Osteoblast (primary cell): ENCODE measurements around the gene SVEP1. TPM values are rescaled to one million over a fixed set of nuclear protein-coding genes. Genes with fewer than 3 reads are reported as not detected.

Source experiments
- DNase-seq: peaks from one replicate; pipeline ENCODE4 v3.0.0; 2011; ENCODE audit warnings: low spot score, mixed read lengths; ENCODE audit not compliant: insufficient read length; ENCODE audit errors: missing footprints
- H2AFZ ChIP-seq: 2 replicates; pipeline ENCODE4 v1.6.0; 2011; ENCODE audit warnings: mild to moderate bottlenecking, low read length
- H3K27ac ChIP-seq: 2 replicates; pipeline ENCODE4 v1.5.1; 2011; ENCODE audit warnings: mild to moderate bottlenecking, low read depth, low read length, moderate library complexity
- H3K27me3 ChIP-seq: 2 replicates; pipeline ENCODE4 v1.6.0; 2012; ENCODE audit warnings: mild to moderate bottlenecking, control low read depth, inconsistent platforms, low read length, moderate library complexity; ENCODE audit not compliant: insufficient read depth
- H3K36me3 ChIP-seq: 2 replicates; pipeline ENCODE4 v1.5.1; 2011; ENCODE audit warnings: mild to moderate bottlenecking, low read length, control low read depth, moderate library complexity; ENCODE audit not compliant: insufficient read depth
- H3K4me1 ChIP-seq: 2 replicates; pipeline ENCODE4 v1.5.1; 2011; ENCODE audit warnings: mild to moderate bottlenecking, low read length, control low read depth, moderate library complexity; ENCODE audit not compliant: insufficient read depth
- H3K4me2 ChIP-seq: 2 replicates; pipeline ENCODE4 v1.6.0; 2011; ENCODE audit warnings: mild to moderate bottlenecking, low read length; ENCODE audit not compliant: insufficient read depth
- H3K4me3 ChIP-seq: fragments of 200-600 bp; sonication (generic); 3 replicates; pipeline ENCODE4 v1.5.1; 2012; ENCODE audit warnings: mild to moderate bottlenecking, low read length, inconsistent platforms; ENCODE audit not compliant: insufficient read depth
- H3K79me2 ChIP-seq: 2 replicates; pipeline ENCODE4 v1.6.0; 2012; ENCODE audit warnings: mild to moderate bottlenecking, low read length, control low read depth, inconsistent platforms; ENCODE audit not compliant: insufficient read depth
- H3K9me3 ChIP-seq: 2 replicates; pipeline ENCODE4 v1.5.1; 2011; ENCODE audit warnings: low read depth, low read length, control low read depth
- H4K20me1 ChIP-seq: 2 replicates; pipeline ENCODE4 v1.6.0; 2012; ENCODE audit warnings: mild to moderate bottlenecking, low read length, control low read depth; ENCODE audit not compliant: insufficient read depth
- total RNA-seq: library from RNA; depleted of rRNA; stranded (reverse); fragments of >200 nt; gene quantifications from 2 replicates; pipeline ENCODE4 v1.2.3, GENCODE V29; 2012
- TF ChIP-seq, protein P1 (sequence below): IDR thresholded peaks from 2 replicates; pipeline ENCODE4 v1.5.1; 2011; ENCODE audit warnings: mild to moderate bottlenecking, low read depth, low read length, moderate library complexity; ENCODE audit errors: extremely low read depth

Gene SVEP1
- total RNA-seq, 1 donor, result 37.6 TPM

DNA sequence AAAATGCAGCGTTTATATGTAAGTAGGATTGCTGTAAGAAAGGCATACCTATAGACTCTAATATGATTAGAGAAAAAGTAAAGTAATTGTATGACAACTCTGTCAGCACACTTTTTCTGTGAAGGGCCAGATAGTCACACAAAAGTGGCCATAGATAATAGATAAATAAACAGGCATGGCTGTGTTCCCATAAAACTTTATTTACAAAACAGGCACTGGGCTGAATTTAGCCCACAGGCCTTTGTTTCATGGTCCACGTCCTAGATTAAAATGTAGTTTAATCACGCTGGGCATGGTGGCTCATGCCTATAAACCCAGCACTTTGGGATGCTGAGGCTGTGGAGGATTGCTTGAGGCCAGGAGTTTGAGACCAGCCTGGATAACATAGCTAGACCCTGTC, 233.2 kb downstream of the SVEP1 start:
- Histone ChIP-seq H4K20me1 (no peaks in the 10 kb centered on the region), H3K79me2 (no peaks in the 10 kb centered on the region), H3K36me3 (no peaks in the 10 kb centered on the region), H3K27ac (no peak overlapping the region), H3K4me1 (peaks cover 11% of the 10 kb centered on the region), H3K27me3 (no peaks in the 10 kb centered on the region), H2AFZ (no peak overlapping the region), H3K9me3 (no peaks in the 10 kb centered on the region), H3K4me3 (no peak overlapping the region), H3K4me2 (no peak overlapping the region)
- TF ChIP-seq, protein P1, sequence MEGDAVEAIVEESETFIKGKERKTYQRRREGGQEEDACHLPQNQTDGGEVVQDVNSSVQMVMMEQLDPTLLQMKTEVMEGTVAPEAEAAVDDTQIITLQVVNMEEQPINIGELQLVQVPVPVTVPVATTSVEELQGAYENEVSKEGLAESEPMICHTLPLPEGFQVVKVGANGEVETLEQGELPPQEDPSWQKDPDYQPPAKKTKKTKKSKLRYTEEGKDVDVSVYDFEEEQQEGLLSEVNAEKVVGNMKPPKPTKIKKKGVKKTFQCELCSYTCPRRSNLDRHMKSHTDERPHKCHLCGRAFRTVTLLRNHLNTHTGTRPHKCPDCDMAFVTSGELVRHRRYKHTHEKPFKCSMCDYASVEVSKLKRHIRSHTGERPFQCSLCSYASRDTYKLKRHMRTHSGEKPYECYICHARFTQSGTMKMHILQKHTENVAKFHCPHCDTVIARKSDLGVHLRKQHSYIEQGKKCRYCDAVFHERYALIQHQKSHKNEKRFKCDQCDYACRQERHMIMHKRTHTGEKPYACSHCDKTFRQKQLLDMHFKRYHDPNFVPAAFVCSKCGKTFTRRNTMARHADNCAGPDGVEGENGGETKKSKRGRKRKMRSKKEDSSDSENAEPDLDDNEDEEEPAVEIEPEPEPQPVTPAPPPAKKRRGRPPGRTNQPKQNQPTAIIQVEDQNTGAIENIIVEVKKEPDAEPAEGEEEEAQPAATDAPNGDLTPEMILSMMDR, result no peak
- no peak for DNase-seq

DNA sequence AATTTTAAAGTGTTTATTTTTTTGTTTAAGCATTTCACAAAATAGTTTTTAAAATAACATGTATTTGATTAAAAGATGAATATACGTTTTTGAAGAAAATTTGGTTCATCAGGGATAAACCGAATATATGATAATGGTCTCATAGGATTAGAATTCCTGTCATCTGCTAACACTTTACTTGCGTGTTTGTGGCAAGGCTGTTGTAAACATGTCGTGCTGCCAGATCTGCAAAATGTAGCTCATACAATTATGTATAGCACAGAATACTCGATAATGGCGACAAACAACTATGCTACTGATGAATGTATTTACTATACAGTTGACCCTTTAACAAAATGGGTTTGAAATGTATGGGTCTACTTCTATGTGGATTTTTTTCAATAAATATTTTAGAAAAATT, 234.7 kb downstream of the SVEP1 start:
- H4K20me1 ChIP-seq, result no peaks in the 10 kb centered on the region
- no peak overlapping the region for H2AFZ ChIP-seq
- DNase-seq, result no peak
- no peaks in the 10 kb centered on the region for H3K36me3 ChIP-seq
- H3K27ac ChIP-seq, result no peak overlapping the region
- no peaks in the 10 kb centered on the region for H3K79me2 ChIP-seq
- no peak overlapping the region for H3K4me3 ChIP-seq
- H3K4me1 ChIP-seq, result no peaks in the 10 kb centered on the region
- no peaks in the 10 kb centered on the region for H3K9me3 ChIP-seq
- H3K27me3 ChIP-seq, result no peaks in the 10 kb centered on the region
- TF ChIP-seq, protein P1, result no peak
- no peak overlapping the region for H3K4me2 ChIP-seq

DNA sequence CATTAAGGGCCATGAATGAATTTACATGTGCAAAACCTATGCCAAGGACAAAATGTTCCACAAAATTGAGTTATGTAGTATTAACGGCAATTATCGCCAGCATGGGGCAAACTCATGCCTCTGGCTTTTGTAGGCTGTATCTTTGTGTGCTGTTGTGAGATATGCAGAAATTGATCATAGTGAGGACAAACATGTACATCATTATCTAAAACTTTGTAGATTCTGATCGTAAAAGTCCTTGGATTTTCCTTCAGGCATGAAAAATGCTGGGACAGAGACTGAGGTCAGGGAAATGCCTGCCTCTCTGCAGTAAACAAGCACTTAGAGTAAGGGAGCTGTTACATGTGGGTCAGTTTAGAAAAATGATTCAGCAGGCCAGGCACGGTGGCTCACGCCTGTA, 236.0 kb downstream of the SVEP1 start:
- Histone ChIP-seq H3K9me3 (no peaks in the 10 kb centered on the region), H3K4me1 (peaks cover under 1% of the 10 kb centered on the region), H3K79me2 (no peaks in the 10 kb centered on the region), H2AFZ (no peak overlapping the region), H3K4me2 (no peak overlapping the region), H3K27ac (no peak overlapping the region), H3K27me3 (no peaks in the 10 kb centered on the region), H3K4me3 (no peak overlapping the region), H4K20me1 (no peaks in the 10 kb centered on the region), H3K36me3 (no peaks in the 10 kb centered on the region)
- TF ChIP-seq, protein P1, result no peak
- no peak for DNase-seq

DNA sequence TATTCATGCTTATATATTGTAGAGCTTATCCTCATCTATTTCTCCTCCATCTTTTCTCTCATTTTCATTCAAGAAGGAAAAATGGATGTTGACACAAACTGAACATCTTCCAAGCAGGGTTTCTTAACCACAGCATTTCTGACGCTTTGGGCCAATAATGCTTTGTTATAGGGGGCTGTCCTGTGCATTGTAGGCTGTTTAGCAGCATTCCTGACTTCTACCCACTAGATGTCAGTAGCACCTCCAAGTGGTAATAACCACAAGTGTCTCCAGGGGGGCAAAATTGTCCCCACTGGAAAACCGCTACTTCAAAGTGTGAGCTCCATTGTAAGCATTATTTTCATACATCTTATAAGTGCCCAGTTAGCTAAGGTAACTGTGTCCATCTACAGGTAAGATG, 239.2 kb downstream of the SVEP1 start:
- Histone ChIP-seq H2AFZ (no peak overlapping the region), H3K4me1 (peaks cover 14% of the 10 kb centered on the region), H3K27ac (no peak overlapping the region), H3K4me3 (no peak overlapping the region), H3K4me2 (no peak overlapping the region), H3K27me3 (no peaks in the 10 kb centered on the region), H3K36me3 (no peaks in the 10 kb centered on the region), H4K20me1 (no peaks in the 10 kb centered on the region), H3K79me2 (no peaks in the 10 kb centered on the region), H3K9me3 (no peaks in the 10 kb centered on the region)
- TF ChIP-seq, protein P1, result peak; percentile 64
- peak; percentile 59 for DNase-seq
